ENCODE measurements around the gene AFF3.

DNA sequence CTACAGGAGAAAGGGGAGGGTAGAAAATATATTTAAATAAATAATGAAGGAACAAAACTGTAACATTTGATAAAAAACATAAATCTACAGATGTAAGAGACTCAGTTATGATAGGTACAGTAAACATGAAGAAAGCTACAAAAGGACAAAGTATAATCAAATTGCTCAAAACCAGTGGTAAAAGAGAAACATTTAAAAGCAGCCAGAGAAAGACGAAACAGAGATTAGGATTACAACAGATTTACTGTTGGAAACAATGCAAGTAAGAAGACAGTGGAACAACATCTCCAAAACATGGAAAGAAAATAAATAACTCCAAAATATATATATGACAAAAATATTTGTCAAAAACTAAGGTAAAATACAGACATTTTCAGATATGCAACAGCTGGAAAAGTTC lies 344.9 kb downstream of the AFF3 start:
- TF ChIP-seq, protein P1, sequence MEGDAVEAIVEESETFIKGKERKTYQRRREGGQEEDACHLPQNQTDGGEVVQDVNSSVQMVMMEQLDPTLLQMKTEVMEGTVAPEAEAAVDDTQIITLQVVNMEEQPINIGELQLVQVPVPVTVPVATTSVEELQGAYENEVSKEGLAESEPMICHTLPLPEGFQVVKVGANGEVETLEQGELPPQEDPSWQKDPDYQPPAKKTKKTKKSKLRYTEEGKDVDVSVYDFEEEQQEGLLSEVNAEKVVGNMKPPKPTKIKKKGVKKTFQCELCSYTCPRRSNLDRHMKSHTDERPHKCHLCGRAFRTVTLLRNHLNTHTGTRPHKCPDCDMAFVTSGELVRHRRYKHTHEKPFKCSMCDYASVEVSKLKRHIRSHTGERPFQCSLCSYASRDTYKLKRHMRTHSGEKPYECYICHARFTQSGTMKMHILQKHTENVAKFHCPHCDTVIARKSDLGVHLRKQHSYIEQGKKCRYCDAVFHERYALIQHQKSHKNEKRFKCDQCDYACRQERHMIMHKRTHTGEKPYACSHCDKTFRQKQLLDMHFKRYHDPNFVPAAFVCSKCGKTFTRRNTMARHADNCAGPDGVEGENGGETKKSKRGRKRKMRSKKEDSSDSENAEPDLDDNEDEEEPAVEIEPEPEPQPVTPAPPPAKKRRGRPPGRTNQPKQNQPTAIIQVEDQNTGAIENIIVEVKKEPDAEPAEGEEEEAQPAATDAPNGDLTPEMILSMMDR (IDR thresholded peaks at IDR 0.05): no peak
- TF ChIP-seq POLR2AphosphoS5 (IDR thresholded peaks at IDR 0.05): no peak
- TF ChIP-seq POLR2A (IDR thresholded peaks at IDR 0.05): no peak
- no peak for TF ChIP-seq EP300 (IDR thresholded peaks at IDR 0.05; ENCODE audit: low read depth)
